ENCODE measurements around the gene CACFD1. TPM values are rescaled to one million over a fixed set of nuclear protein-coding genes. Genes with fewer than 3 reads are reported as not detected.
"Not testable (repeated sequence)": the region's sequence is repeated elsewhere in the genome, so short reads cannot be mapped to it uniquely, and the experiment has no call there.

CACFD1 gene
- total RNA-seq, 2 donors from 2014 or later = 19.2 to 25.4 TPM

DNA sequence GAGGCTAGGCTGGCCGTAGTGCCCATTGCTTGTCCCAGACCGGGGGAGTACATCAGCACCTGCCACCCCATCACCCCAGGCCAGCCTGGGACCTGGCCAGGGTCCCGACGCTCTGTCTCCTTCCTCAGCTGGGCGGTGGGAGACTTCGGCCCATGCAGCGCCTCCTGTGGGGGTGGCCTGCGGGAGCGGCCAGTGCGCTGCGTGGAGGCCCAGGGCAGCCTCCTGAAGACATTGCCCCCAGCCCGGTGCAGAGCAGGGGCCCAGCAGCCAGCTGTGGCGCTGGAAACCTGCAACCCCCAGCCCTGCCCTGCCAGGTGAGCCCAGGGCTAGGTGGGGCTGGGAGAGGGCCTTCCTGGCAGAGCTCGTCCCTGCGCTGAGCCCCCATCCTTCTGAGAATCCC lies 16.5 kb upstream of the CACFD1 start:
- DNase-seq = no peak
- intact Hi-C loops (cut with DNase I) = no loop called here

DNA sequence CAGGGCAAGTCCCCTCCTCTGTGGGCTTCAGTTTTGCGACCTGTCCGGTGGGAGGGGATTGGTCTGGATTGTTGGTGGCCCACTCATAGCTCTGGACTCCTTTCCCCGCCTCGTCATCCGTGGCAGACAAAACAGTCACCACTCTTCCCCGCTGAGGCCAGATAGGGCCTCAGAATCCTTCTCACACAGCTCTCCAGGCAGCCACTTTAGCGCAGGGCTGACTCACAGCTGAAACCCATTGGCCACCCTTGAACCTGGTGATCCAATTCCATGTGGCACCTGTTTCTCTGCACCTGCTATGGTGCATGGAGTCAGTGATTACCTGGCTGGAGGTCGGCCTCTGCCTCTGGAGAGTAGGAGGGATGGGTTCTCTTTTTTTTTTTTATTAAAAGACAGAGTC lies 15.8 kb upstream of the CACFD1 start:
- no peaks in the 10 kb centered on the region for H3K27me3 ChIP-seq
- TF ChIP-seq, protein P1, sequence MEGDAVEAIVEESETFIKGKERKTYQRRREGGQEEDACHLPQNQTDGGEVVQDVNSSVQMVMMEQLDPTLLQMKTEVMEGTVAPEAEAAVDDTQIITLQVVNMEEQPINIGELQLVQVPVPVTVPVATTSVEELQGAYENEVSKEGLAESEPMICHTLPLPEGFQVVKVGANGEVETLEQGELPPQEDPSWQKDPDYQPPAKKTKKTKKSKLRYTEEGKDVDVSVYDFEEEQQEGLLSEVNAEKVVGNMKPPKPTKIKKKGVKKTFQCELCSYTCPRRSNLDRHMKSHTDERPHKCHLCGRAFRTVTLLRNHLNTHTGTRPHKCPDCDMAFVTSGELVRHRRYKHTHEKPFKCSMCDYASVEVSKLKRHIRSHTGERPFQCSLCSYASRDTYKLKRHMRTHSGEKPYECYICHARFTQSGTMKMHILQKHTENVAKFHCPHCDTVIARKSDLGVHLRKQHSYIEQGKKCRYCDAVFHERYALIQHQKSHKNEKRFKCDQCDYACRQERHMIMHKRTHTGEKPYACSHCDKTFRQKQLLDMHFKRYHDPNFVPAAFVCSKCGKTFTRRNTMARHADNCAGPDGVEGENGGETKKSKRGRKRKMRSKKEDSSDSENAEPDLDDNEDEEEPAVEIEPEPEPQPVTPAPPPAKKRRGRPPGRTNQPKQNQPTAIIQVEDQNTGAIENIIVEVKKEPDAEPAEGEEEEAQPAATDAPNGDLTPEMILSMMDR (IDR thresholded peaks at IDR 0.05) = no peak
- TF ChIP-seq POLR2A (IDR thresholded peaks at IDR 0.05) = no peak
- H3K27ac ChIP-seq = no peak overlapping the region
- no peak for DNase-seq
- no peak overlapping the region for H3K4me3 ChIP-seq
- 88 to 93% methylated on average over 3 to 8 of the region's 8 CpGs for WGBS, 2 donors
- H3K4me1 ChIP-seq = no peaks in the 10 kb centered on the region
- no peaks in the 10 kb centered on the region for H3K9me3 ChIP-seq
- no peak for ATAC-seq
- intact Hi-C loops (cut with DNase I) = no loop called here
- H3K36me3 ChIP-seq (replicated peaks in 1 of 2; ENCODE audit: insufficient read depth in 1 of 2, low read depth in 2 of 2) = no peaks in the 10 kb centered on the region

More for the DNA sequence above, 16.5 kb upstream of the CACFD1 start:
- H3K27me3 ChIP-seq = no peaks in the 10 kb centered on the region
- no peak overlapping the region for H3K27ac ChIP-seq
- no peaks in the 10 kb centered on the region for H3K9me3 ChIP-seq
- WGBS, 2 donors = 82 to 100% methylated on average over 1 to 11 of the region's 15 CpGs
- H3K36me3 ChIP-seq (replicated peaks in 1 of 2; ENCODE audit: insufficient read depth in 1 of 2, low read depth in 2 of 2) = no peaks in the 10 kb centered on the region
- no peak overlapping the region for H3K4me3 ChIP-seq
- TF ChIP-seq, protein P1 (IDR thresholded peaks at IDR 0.05) = no peak
- TF ChIP-seq POLR2A (IDR thresholded peaks at IDR 0.05) = no peak
- no peak for ATAC-seq
- H3K4me1 ChIP-seq = no peaks in the 10 kb centered on the region

DNA sequence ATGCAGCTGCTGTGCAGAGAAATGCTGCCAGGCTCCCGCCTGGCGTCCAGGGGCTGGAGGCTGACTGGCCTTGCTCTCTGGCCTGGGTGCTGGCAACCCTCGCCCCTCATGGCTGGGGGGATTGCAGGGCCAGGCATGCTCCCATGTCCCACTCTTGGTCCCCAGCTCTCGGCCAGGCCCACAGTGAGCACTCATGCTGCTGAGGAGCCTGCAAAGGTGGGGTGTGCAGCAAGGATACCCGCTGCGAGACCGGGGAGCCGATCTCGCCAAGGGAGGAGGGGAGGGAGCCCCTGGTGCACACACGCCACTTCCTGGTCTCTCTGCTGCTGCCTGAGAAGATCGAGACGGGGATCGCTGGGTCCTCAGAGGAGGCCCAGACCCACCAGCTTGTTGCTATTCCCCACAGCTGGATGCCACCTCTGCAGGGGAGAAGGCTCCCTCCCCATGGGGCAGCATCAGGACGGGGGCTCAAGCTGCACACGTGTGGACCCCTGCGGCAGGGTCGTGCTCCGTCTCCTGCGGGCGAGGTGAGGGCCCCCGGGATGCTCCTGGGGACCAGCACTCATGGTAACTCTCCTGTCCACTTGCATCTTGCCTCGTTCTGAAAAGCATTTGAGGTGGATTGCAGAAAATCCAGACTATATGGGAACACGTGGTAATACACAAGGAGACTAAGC lies 14.3 kb upstream of the CACFD1 start:
- Histone ChIP-seq H3K9me3 (no peaks in the 10 kb centered on the region), H3K4me3 (no peak overlapping the region), H3K36me3 (replicated peaks in 1 of 2; ENCODE audit: insufficient read depth in 1 of 2, low read depth in 2 of 2) (no peaks in the 10 kb centered on the region), H3K4me1 (peaks cover 3% of the 10 kb centered on the region), H3K27ac (no peak overlapping the region), H3K27me3 (no peaks in the 10 kb centered on the region)
- intact Hi-C loops (cut with DNase I) = no loop called here
- 74 to 82% methylated on average over 21 of the region's 23 CpGs for WGBS, 2 donors
- no peak for DNase-seq
- TF ChIP-seq POLR2A (IDR thresholded peaks at IDR 0.05) = no peak
- TF ChIP-seq, protein P1 (IDR thresholded peaks at IDR 0.05) = no peak
- no peak for ATAC-seq

DNA sequence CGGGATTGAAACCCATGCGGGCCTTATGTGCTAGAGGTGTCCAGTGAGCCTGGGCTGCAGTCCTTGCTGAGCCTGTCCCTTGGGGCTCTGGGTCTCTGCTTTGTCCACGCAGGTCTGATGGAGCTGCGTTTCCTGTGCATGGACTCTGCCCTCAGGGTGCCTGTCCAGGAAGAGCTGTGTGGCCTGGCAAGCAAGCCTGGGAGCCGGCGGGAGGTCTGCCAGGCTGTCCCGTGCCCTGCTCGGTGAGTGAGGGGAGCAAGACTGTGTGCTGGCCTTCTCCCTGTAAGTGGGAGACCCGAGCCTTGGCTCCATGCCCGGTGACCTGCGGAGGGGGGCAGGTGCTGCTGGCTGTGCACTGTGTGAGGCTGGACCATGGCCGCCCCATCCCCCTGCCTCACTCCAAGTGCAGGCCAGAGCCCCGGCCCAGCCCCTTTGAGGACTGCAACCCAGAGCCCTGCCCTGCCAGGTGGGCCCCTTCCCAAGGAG lies 11.2 kb upstream of the CACFD1 start:
- intact Hi-C loops (cut with DNase I) = no loop called here
- ATAC-seq = no peak
- no peaks in the 10 kb centered on the region for H3K9me3 ChIP-seq
- no peak for DNase-seq
- TF ChIP-seq POLR2A (IDR thresholded peaks at IDR 0.05) = no peak
- TF ChIP-seq, protein P1 (IDR thresholded peaks at IDR 0.05) = no peak
- no peaks in the 10 kb centered on the region for H3K27me3 ChIP-seq
- no peaks in the 10 kb centered on the region for H3K36me3 ChIP-seq (replicated peaks in 1 of 2; ENCODE audit: insufficient read depth in 1 of 2, low read depth in 2 of 2)
- H3K4me3 ChIP-seq = no peak overlapping the region
- peaks cover 3% of the 10 kb centered on the region for H3K4me1 ChIP-seq
- H3K27ac ChIP-seq = peak overlapping the region in 3 of 4 donors; percentile 12 to 73 (median 48)
- 42 to 58% methylated on average over 7 to 13 of the region's 13 CpGs for WGBS, 2 donors

DNA sequence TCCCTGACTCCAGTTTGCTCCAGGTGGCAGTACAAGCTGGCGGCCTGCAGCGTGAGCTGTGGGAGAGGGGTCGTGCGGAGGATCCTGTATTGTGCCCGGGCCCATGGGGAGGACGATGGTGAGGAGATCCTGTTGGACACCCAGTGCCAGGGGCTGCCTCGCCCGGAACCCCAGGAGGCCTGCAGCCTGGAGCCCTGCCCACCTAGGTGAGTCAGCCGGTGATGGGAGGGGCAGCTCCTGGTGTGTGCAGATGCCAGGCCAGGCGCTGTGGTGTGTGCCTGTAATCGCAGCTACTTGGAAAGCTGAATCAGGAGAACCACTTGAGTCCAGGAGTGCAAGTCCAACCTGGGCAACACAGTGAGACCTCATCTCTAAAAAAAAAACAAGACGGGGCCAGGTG lies 10.0 kb upstream of the CACFD1 start:
- Histone ChIP-seq H3K27ac (peak overlapping the region in 3 of 4 donors; percentile 44 to 73 (median 71)), H3K4me3 (no peak overlapping the region), H3K9me3 (no peaks in the 10 kb centered on the region), H3K27me3 (no peaks in the 10 kb centered on the region), H3K4me1 (peaks cover 3% of the 10 kb centered on the region), H3K36me3 (replicated peaks in 1 of 2; ENCODE audit: insufficient read depth in 1 of 2, low read depth in 2 of 2) (no peaks in the 10 kb centered on the region)
- TF ChIP-seq, protein P1 (IDR thresholded peaks at IDR 0.05) = peak in 1 of 7 experiments; percentile 34
- peak in 1 of 3 donors; percentile 30 for TF ChIP-seq POLR2A (IDR thresholded peaks at IDR 0.05)
- peak; percentile 87 for ATAC-seq
- peak; percentile 66 to 92 (median 78) for DNase-seq
- intact Hi-C loops (cut with DNase I) = no loop called here
- WGBS, 2 donors = 61 to 84% methylated on average over 3 to 12 of the region's 12 CpGs

DNA sequence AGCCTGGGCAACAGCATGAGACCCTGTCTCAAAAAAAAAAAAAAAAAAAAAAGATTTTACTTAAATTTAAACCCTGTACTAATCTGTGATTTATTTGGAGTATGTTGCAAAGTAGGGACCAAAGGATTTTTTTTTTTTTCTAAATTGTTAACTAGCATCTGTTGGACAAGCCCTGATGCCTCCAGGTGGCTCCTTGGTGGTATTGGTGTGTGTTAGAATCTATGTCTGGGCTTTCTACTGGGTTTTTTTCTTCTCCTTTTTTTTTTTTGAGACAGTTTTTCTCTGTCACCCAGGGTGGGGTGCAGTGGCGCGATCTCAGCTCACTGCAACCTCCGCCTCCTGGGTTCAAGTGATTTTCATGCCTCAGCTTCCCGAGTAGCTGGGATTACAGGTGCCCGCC lies 7.9 kb upstream of the CACFD1 start:
- H3K4me3 ChIP-seq; H3K36me3 ChIP-seq (replicated peaks in 1 of 2; ENCODE audit: insufficient read depth in 1 of 2, low read depth in 2 of 2); ATAC-seq; DNase-seq; H3K9me3 ChIP-seq; H3K4me1 ChIP-seq; H3K27ac ChIP-seq; H3K27me3 ChIP-seq; intact Hi-C loops (cut with DNase I): not testable (repeated sequence)
- whole genome bisulfite sequencing, 2 donors = 88 to 93% methylated on average over 5 of the region's 5 CpGs

All from body of pancreas (tissue), 4 donors.